PC-9 (cell line): ENCODE results near the gene EZR. TPM values are rescaled to one million over a fixed set of nuclear protein-coding genes. Genes with fewer than 3 reads are reported as not detected.

Experiments
- BruUV-seq: library from RNA; stranded (reverse); fragments of 400-500 nt; replicated peaks from 2 replicates; lab custom pipeline; 2021; lab: Mats Ljungman, UMichigan
- CTCF ChIA-PET: fragments of 300-600 bp; sonication (Branson Sonifier 250); formaldehyde crosslinking; loops from one replicate; lab custom pipeline; 2022; ENCODE audit warnings: antibody characterized with exemption; lab: Charles Lee
- POLR2A ChIA-PET: fragments of 300-600 bp; sonication (Branson Sonifier 250); formaldehyde crosslinking; loops from one replicate; lab custom pipeline; 2022; ENCODE audit warnings: antibody characterized with exemption; ENCODE audit not compliant: unreplicated experiment; lab: Charles Lee
- DNase-seq, 2 experiments: peaks; one replicate each; pipeline versions ENCODE4 v3.0.0 to v3.0.0-alpha.2; 2015 to 2022; ENCODE audit warnings: mixed read lengths in 1 of 2
- H2AFZ ChIP-seq: fragments of 200-600 bp; sonication (generic); 2 replicates; pipeline ENCODE4 v1.8.1; 2017; ENCODE audit warnings: antibody characterized with exemption
- H3F3A ChIP-seq: fragments of 200-600 bp; sonication (generic); 2 replicates; pipeline ENCODE4 v1.8.1; 2017; ENCODE audit warnings: antibody characterized with exemption, mild to moderate bottlenecking, low read depth; ENCODE audit not compliant: insufficient read depth
- H3K27ac ChIP-seq: fragments of 200-600 bp; sonication (generic); 2 replicates; pipeline ENCODE4 v1.6.1; 2016; ENCODE audit warnings: mixed run types
- H3K27me3 ChIP-seq: fragments of 200-600 bp; sonication (generic); 2 replicates; pipeline ENCODE4 v1.6.1; 2016; ENCODE audit warnings: low read depth, mixed run types; ENCODE audit not compliant: insufficient read depth
- H3K36me3 ChIP-seq: fragments of 200-600 bp; sonication (generic); 2 replicates; pipeline ENCODE4 v1.6.1; 2016; ENCODE audit warnings: low read depth, mixed run types
- H3K4me1 ChIP-seq: fragments of 200-600 bp; sonication (generic); replicated peaks from 2 replicates; pipeline ENCODE4 v1.6.1; 2016; ENCODE audit warnings: mixed run types; ENCODE audit not compliant: insufficient read depth
- H3K4me2 ChIP-seq: fragments of 200-600 bp; sonication (generic); 2 replicates; pipeline ENCODE4 v1.6.1; 2017; ENCODE audit warnings: mixed run types
- H3K4me3 ChIP-seq: fragments of 200-600 bp; sonication (generic); 2 replicates; pipeline ENCODE4 v1.6.1; 2016; ENCODE audit warnings: mixed run types
- H3K79me2 ChIP-seq: fragments of 200-600 bp; sonication (generic); 2 replicates; pipeline ENCODE4 v1.6.1; 2017; ENCODE audit warnings: low read depth, mixed run types
- H3K9me2 ChIP-seq: fragments of 200-600 bp; sonication (generic); 2 replicates; pipeline ENCODE4 v1.8.1; 2017; ENCODE audit warnings: mild to moderate bottlenecking; ENCODE audit not compliant: insufficient read depth
- H3K9me3 ChIP-seq: fragments of 200-600 bp; sonication (generic); 2 replicates; pipeline ENCODE4 v1.8.1; 2016; ENCODE audit warnings: low read depth; ENCODE audit not compliant: insufficient read depth
- H4K20me1 ChIP-seq: fragments of 200-600 bp; sonication (generic); 2 replicates; pipeline ENCODE4 v1.8.1; 2017; ENCODE audit not compliant: insufficient read depth
- CTCF ChIP-seq: fragments of 200-600 bp; sonication (generic); conservative IDR thresholded peaks from 2 replicates; pipeline ENCODE4 v1.6.1; 2017; ENCODE audit warnings: mixed run types, antibody characterized with exemption, mild to moderate bottlenecking, moderate library complexity
- EZH2 ChIP-seq: fragments of 200-600 bp; sonication (generic); IDR thresholded peaks from 2 replicates; pipeline ENCODE4 v1.8.0; 2017; ENCODE audit warnings: antibody characterized with exemption, low read depth
- intact Hi-C: fragments of 100-400 bp; cut with micrococcal nuclease; formaldehyde crosslinking; loops from one replicate; pipeline ENCODE4 v1.10.0; 2022; ENCODE audit not compliant: unreplicated experiment
- total RNA-seq: library from RNA; stranded (reverse); gene quantifications from 2 replicates; pipeline ENCODE4 v1.2.3, GENCODE V29; 2021

The EZR gene
- total RNA-seq, 1 experiment from 2014 or later: 240 TPM

- Histone ChIP-seq H3K27me3 (no peaks in the 10 kb centered on the region), H3K9me3 (no peaks in the 10 kb centered on the region), H3K4me3 (no peak overlapping the region), H3K27ac (no peak overlapping the region), H3K9me2 (no peaks in the 10 kb centered on the region), H3K36me3 (no peaks in the 10 kb centered on the region), H4K20me1 (no peaks in the 10 kb centered on the region), H2AFZ (no peak overlapping the region), H3K4me2 (peak overlapping the region; percentile 34), H3K4me1 (peaks cover 36% of the 10 kb centered on the region), H3K79me2 (0 out of 2 replicates have a peak, but pooled peaks cover 9% of the 10 kb centered on the region), H3F3A (peaks cover 29% of the 10 kb centered on the region)
- TF ChIP-seq EZH2 (no peak), CTCF (no peak)
- ChIA-PET POLR2A (interaction anchor here (0.6 kb wide), 2 partner anchors 12 to 32 kb away, joined by 5 to 10 read pairs; partner anchors contain the start of gene EZR), CTCF (no interaction called here)
- DNase-seq: peak; percentile 42 to 67
- no TSS peak for BruUV-seq
- intact Hi-C loops: no loop called here
Measured at GRCh38 chr6:158831571-158831970, 12.4 kb upstream of the EZR start.

GRCh38 chr6:158830736-158831135 is 11.6 kb upstream of the EZR start:
- H2AFZ ChIP-seq: no peak overlapping the region
- H3K4me3 ChIP-seq: no peak overlapping the region
- ChIA-PET CTCF (no interaction called here), POLR2A (no interaction called here)
- no peaks in the 10 kb centered on the region for H3K27me3 ChIP-seq
- no peaks in the 10 kb centered on the region for H3K9me3 ChIP-seq
- intact Hi-C loops: no loop called here
- no peak overlapping the region for H3K4me2 ChIP-seq
- H3K27ac ChIP-seq: no peak overlapping the region
- peaks cover 29% of the 10 kb centered on the region for H3K4me1 ChIP-seq
- H3K9me2 ChIP-seq: no peaks in the 10 kb centered on the region
- DNase-seq: no peak
- H4K20me1 ChIP-seq: no peaks in the 10 kb centered on the region
- no TSS peak for BruUV-seq
- H3F3A ChIP-seq: peaks cover 20% of the 10 kb centered on the region
- 0 out of 2 replicates have a peak, but pooled peaks cover 9% of the 10 kb centered on the region for H3K79me2 ChIP-seq
- H3K36me3 ChIP-seq: no peaks in the 10 kb centered on the region
- no peak for TF ChIP-seq CTCF
- no peak for TF ChIP-seq EZH2

GRCh38 chr6:158828807-158829206 is 9.6 kb upstream of the EZR start:
- Histone ChIP-seq H3K4me1 (peaks cover 15% of the 10 kb centered on the region), H3K79me2 (no peaks in the 10 kb centered on the region), H3K4me3 (no peak overlapping the region), H3K36me3 (no peaks in the 10 kb centered on the region), H4K20me1 (no peaks in the 10 kb centered on the region), H3K9me2 (no peaks in the 10 kb centered on the region), H3K4me2 (no peak overlapping the region), H3K27me3 (no peaks in the 10 kb centered on the region), H3K9me3 (no peaks in the 10 kb centered on the region), H2AFZ (no peak overlapping the region), H3K27ac (no peak overlapping the region), H3F3A (peaks cover under 1% of the 10 kb centered on the region; the same call in 1 of the 2 replicates)
- ChIA-PET CTCF (no interaction called here), POLR2A (no interaction called here)
- no peak for DNase-seq
- TF ChIP-seq EZH2 (no peak), CTCF (no peak)
- intact Hi-C loops: no loop called here
- no TSS peak for BruUV-seq
